Measurements from ENCODE around the gene DMXL2. TPM values are rescaled to one million over a fixed set of nuclear protein-coding genes. Genes with fewer than 3 reads are reported as not detected.
"Not testable (repeated sequence)": the region's sequence is repeated elsewhere in the genome, so short reads cannot be mapped to it uniquely, and the experiment has no call there.

Gene DMXL2, protein sequence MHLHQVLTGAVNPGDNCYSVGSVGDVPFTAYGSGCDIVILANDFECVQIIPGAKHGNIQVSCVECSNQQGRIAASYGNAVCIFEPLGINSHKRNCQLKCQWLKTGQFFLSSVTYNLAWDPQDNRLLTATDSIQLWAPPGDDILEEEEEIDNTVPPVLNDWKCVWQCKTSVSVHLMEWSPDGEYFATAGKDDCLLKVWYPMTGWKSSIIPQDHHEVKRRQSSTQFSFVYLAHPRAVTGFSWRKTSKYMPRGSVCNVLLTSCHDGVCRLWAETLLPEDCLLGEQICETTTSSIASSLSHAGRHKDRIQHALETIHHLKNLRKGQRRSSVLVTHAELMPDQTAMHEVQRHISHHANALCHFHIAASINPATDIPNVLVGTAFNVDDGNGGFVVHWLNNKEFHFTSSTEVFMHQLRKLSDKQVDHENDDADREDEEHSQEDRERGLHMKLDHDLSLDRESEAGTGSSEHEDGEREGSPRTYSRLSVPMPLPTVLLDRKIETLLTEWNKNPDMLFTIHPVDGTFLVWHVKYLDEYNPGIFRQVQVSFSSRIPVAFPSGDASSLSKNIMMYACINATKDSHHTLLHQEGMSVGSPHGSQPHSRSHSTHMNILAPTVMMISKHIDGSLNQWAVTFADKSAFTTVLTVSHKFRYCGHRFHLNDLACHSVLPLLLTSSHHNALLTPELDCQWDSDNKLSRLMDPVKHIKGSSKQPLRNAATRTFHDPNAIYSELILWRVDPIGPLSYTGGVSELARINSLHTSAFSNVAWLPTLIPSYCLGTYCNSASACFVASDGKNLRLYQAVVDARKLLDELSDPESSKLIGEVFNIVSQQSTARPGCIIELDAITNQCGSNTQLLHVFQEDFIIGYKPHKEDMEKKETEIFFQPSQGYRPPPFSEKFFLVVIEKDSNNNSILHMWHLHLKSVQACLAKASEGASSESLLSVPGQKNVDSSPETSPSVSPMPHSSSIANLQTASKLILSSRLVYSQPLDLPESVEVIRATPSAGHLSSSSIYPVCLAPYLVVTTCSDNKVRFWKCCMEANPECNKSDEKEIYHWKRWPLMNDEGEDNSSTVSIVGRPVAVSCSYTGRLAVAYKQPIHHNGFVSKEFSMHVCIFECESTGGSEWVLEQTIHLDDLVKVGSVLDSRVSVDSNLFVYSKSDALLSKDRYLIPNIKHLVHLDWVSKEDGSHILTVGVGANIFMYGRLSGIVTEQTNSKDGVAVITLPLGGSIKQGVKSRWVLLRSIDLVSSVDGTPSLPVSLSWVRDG (N-terminal part only)
- 10 to 100 TPM; 13.0 to 17.1 (median 14.8) TPM for total RNA-seq
- 9.1 TPM for polyA plus RNA-seq
- long read RNA-seq, donor 1, partial matches to known transcripts: 2 of 4 reads
- long read RNA-seq, donor 1, other reads (novel, unspliced or antisense): 1 of 4 reads
- long read RNA-seq, donor 2: 0 reads
- long read RNA-seq, donor 3, partial matches to known transcripts: 1 of 1 reads
- long read RNA-seq, donor 3, other reads (novel, unspliced or antisense): 0 of 1 reads
- long read RNA-seq, donor 4, partial matches to known transcripts: 0 of 1 reads
- long read RNA-seq, donor 4, other reads (novel, unspliced or antisense): 1 of 1 reads

DNA sequence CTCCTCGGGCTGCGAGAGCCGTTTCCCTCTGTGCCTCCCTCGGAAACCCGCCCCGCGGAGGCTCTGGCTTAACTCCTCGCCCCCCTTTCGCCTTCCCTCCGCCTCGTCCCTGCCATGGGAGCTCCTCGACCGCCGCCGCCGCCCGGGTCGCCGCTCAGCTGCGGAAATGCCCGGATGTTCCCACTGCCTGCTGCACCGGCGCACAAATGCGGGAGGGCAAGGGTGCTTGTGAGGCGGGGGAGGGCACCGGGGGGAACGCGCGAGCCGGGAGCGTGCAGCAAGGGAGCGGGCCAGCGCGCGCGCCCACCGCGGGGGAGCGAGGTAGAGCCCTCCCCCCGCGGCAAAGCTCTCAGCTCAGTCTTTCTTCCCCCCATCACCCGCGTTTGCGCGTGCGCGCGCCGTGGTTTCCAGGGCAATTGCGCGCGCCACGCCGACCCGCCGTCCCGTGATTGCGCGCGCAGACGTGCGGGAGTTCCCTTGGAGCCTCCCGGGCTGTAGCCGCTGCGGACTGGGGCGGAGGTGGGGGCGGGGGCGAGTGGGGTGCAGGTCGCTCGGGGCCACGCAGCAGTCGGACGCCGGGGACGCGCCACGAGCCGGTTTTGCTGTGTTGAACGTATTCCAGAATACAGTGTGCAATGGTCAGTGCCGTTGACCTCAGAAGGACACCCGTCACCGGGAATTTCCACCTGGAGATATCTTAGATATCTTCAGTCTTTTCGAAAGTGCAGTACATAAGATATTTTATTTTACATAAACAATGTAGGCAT, at the start of gene DMXL2:
Gene DMXL2 (minus strand): TSS at position 168 of the 767 bp plus-strand sequence. CDS start 226 bp downstream, outside the sequence.
- Histone ChIP-seq H3K27me3 (ENCODE audit: control insufficient read depth, insufficient read depth) (no peaks in the 10 kb centered on the region), H3K4me3 (ENCODE audit: low read length) (peak within 1 kb of the TSS; percentile 64), H3K27ac (ENCODE audit: low read length) (peak within 1 kb of the TSS; percentile 40), H3K9me3 (ENCODE audit: control insufficient read depth, low read length) (no peaks in the 10 kb centered on the region), H3K4me1 (ENCODE audit: control insufficient read depth, insufficient read depth, low read length) (no peaks in the 10 kb centered on the region)
- ATAC-seq (peak; percentile 92 to 94), DNase-seq (peak; percentile 88 to 95 (median 95))
- intact Hi-C loops (cut with DNase I): no loop called here
- WGBS: under 1% methylated on average over 83 of the region's 83 CpGs

DNA sequence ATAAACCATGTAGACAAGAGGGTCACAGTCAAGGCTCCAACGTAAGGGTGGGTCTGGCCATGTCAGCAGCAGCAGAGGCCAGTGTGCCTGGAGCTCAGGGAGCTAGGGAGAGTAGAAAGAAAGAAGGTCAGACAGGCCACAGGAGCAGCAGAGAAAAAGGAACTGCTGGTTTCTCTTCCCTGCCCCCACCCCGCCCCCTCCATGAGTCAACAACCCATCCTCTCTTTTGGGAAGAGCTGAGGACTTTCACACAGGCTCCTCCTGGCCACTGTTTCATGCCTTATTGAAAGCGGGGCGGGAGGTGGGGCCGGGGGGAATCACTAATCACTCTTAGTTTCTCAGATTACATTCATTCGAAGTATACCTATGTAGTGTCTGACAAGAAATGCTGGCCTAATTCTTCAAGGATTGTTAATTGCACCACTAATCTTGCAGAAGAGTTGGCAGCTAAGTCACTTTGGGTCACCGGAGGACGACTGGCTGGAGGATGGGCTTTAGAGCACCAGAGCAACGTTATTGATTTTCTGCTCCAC, 49.6 kb upstream of the DMXL2 start:
- no peak overlapping the region for H3K27ac ChIP-seq (ENCODE audit: low read length)
- 27% methylated on average over 9 of the region's 9 CpGs for WGBS
- intact Hi-C loops (cut with DNase I): no loop called here
- no peak for DNase-seq
- H3K27me3 ChIP-seq (ENCODE audit: control insufficient read depth, insufficient read depth): no peaks in the 10 kb centered on the region
- H3K4me1 ChIP-seq (ENCODE audit: control insufficient read depth, insufficient read depth, low read length): no peaks in the 10 kb centered on the region
- ATAC-seq: no peak
- no peaks in the 10 kb centered on the region for H3K9me3 ChIP-seq (ENCODE audit: control insufficient read depth, low read length)
- no peak overlapping the region for H3K4me3 ChIP-seq (ENCODE audit: low read length)

DNA sequence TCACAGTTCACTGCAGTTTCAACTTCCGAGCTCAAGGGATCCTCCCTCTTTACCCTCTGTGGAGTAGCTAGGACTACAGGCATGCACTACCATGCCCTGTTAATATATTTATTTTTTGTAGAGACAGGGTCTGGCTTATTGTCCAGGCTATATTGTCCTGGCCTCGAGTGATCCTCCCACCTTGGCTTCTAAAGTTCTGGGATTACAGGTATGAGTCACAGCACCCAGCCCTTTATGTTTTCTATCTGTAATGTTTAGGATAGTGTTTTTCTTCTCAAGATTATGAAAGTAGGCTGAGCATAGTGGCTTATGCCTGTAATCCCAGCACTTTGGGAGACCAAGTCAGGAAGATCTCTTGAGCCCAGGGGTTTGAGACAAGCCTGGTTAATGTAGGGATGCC, 46.8 kb upstream of the DMXL2 start:
- DNase-seq (no peak), ATAC-seq (no peak)
- 71% methylated on average over 2 of the region's 2 CpGs for WGBS

DNA sequence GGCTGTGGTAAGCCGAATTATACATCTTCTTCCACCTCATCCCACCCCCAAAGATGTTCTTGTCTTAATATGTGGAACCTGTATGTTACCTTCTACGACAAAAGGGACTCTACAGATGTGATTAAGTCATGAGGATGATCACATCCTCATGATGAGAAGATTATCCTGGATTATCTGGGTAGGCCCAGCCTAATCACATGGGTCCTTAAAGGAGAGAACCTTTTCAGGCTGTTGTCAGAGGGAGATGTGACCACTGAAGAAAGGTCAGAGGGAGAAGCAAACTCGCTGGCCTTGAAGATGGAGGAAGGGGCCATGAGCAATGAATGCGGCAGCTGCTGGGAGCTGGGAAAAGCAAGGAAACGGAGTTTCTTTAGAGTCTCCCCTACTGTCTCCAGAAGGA, 45.9 kb upstream of the DMXL2 start:
- no peaks in the 10 kb centered on the region for H3K4me1 ChIP-seq (ENCODE audit: control insufficient read depth, insufficient read depth, low read length)
- WGBS: 72% methylated on average over 5 of the region's 5 CpGs
- H3K4me3 ChIP-seq (ENCODE audit: low read length): no peak overlapping the region
- H3K27me3 ChIP-seq (ENCODE audit: control insufficient read depth, insufficient read depth): no peaks in the 10 kb centered on the region
- intact Hi-C loops (cut with DNase I): no loop called here
- H3K9me3 ChIP-seq (ENCODE audit: control insufficient read depth, low read length): no peaks in the 10 kb centered on the region
- ATAC-seq (no peak), DNase-seq (no peak)
- H3K27ac ChIP-seq (ENCODE audit: low read length): no peak overlapping the region

More for the DNA sequence above, 46.8 kb upstream of the DMXL2 start:
- intact Hi-C loops (cut with DNase I): no loop called here
- no peaks in the 10 kb centered on the region for H3K9me3 ChIP-seq (ENCODE audit: control insufficient read depth, low read length)
- no peak overlapping the region for H3K4me3 ChIP-seq (ENCODE audit: low read length)
- no peaks in the 10 kb centered on the region for H3K4me1 ChIP-seq (ENCODE audit: control insufficient read depth, insufficient read depth, low read length)
- H3K27me3 ChIP-seq (ENCODE audit: control insufficient read depth, insufficient read depth): no peaks in the 10 kb centered on the region
- no peak overlapping the region for H3K27ac ChIP-seq (ENCODE audit: low read length)

DNA sequence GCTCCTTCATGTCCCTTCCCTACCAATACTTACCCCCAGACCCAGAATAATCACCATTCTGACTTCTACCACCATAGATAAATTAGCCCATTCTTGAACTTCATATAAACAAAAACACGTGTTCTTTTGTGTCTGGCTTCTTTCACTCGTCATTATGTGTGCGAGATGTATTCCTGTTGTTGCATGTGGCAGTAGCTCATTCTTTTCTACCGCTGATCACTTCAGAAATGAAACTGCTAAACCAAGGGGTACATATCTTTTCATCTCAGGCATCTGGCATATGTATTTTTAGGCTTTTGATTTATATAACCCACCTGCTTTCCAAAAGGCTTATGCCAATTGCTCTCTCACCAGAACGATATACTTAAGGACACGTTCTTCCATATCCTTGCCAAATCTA, 44.9 kb upstream of the DMXL2 start:
- Histone ChIP-seq H3K4me3 (ENCODE audit: low read length) (no peak overlapping the region), H3K27ac (ENCODE audit: low read length) (no peak overlapping the region), H3K9me3 (ENCODE audit: control insufficient read depth, low read length) (no peaks in the 10 kb centered on the region), H3K27me3 (ENCODE audit: control insufficient read depth, insufficient read depth) (no peaks in the 10 kb centered on the region), H3K4me1 (ENCODE audit: control insufficient read depth, insufficient read depth, low read length) (no peaks in the 10 kb centered on the region)
- intact Hi-C loops (cut with DNase I): no loop called here
- ATAC-seq (no peak), DNase-seq (no peak)
- 52% methylated on average over 6 of the region's 6 CpGs for WGBS

DNA sequence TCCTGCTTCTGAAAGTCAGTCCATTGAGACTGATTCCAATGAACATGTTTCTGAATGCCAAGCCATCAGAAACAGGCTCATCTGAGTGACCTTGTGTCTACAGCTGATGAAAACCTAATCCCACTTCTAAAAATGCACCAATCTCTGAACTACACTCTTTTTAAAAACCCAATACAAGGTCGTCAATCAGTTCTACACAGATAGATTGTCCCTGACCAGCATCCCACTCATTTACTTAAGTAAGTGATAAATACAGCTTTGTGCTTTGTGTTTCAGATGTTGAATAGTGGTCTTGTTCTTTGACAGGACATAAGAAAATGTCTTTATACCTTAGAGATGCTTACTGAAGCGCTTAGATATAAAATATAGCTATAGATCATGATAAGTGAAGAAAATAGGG, 38.5 kb upstream of the DMXL2 start:
- Histone ChIP-seq H3K9me3 (ENCODE audit: control insufficient read depth, low read length) (no peaks in the 10 kb centered on the region), H3K27ac (ENCODE audit: low read length) (no peak overlapping the region), H3K4me3 (ENCODE audit: low read length) (no peak overlapping the region), H3K4me1 (ENCODE audit: control insufficient read depth, insufficient read depth, low read length) (no peaks in the 10 kb centered on the region), H3K27me3 (ENCODE audit: control insufficient read depth, insufficient read depth) (no peaks in the 10 kb centered on the region)
- intact Hi-C loops (cut with DNase I): loop anchor here in 1 of 4 donors (5.0 kb wide), 1 partner anchor 96 kb away; no protein-coding TSS in a partner anchor
- ATAC-seq (no peak), DNase-seq (no peak)
- 81% methylated on average over 2 of the region's 2 CpGs for WGBS

DNA sequence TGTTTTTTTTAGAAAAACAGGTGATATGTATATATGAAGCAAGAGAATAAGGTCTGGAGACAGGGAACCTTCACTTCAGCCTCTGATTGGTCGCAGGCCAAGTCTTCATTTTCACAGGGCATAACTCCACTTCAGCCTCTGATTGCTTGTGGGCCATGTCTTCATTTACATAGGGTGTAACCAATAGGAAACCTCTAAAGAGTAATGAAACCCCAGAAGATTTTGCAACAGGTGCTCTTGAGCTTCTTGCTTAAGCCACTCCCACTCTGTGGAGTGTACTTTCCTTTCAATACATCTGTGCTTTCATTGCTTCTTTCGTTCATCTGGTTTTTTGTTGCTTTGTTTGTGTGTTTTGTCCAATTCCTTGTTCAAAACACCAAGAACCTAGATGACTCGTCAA, 36.1 kb upstream of the DMXL2 start:
- Histone ChIP-seq H3K27me3 (ENCODE audit: control insufficient read depth, insufficient read depth) (no peaks in the 10 kb centered on the region), H3K27ac (ENCODE audit: low read length) (no peak overlapping the region), H3K4me3 (ENCODE audit: low read length) (no peak overlapping the region), H3K9me3 (ENCODE audit: control insufficient read depth, low read length) (no peaks in the 10 kb centered on the region), H3K4me1 (ENCODE audit: control insufficient read depth, insufficient read depth, low read length) (no peaks in the 10 kb centered on the region)
- ATAC-seq: no peak
- 86% methylated on average over 3 of the region's 3 CpGs for WGBS
- no peak for DNase-seq
- intact Hi-C loops (cut with DNase I): no loop called here

DNA sequence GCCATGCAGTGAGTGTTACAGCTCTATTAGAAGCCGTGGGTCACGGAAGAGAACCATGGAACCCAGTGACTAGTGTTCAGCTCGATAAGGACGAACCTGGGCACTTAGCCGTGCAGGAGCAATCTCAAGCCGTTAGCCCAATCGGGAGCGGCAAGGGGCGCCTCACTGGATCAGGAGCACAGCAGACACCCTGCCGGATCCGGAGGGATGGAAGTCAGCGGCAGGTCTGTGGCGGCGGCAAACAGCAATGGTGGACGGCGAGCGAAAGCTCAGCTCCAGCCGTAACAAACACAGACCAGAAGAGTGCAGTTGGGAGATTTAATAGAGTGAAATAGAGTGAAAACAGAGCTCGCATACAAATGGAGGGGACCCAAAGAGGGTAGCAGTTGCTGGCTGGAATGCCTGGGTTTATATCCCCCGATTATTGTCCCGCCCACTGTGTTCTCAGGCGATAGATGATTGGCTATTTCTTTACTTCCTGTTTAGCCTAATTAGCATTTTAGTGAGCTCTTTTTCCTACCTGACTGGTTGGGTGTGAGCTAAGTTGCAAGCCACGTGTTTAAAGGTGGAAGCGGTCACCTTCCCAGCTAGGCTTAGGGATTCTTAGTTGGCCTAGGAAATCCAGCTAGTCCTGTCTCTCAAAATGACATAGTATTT, 33.0 kb upstream of the DMXL2 start:
- H3K27ac ChIP-seq (ENCODE audit: low read length); DNase-seq; intact Hi-C loops (cut with DNase I); H3K4me3 ChIP-seq (ENCODE audit: low read length); ATAC-seq; H3K9me3 ChIP-seq (ENCODE audit: control insufficient read depth, low read length); H3K4me1 ChIP-seq (ENCODE audit: control insufficient read depth, insufficient read depth, low read length); H3K27me3 ChIP-seq (ENCODE audit: control insufficient read depth, insufficient read depth): not testable (repeated sequence)
- whole genome bisulfite sequencing: 94% methylated on average over 24 of the region's 24 CpGs

DNA sequence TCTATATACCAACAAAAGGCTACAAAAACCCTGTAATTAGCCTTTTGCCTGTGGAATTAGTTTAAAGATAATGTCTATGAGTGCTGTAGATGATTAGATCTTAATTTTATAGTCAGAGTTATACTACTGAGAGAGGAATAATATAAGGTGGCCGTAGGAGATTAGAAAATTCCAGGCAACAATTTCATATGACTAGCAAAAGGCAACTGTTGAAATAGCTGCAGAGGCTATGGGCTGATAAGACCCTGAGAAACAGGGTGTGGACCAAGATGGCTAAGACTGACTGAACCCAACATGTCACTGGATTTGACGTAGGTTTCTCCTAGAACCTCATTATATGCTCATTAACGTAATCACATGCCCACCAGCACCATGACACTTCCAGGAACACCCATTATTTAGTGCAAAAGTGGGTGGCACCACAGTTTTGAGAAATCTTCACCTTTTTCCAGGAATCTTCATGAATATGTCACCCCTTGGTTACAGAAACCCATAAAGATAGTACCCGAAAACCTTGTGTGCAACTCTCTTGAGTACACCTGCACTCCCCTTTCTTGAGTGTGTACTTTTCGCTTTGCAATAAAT, 29.6 kb upstream of the DMXL2 start:
- intact Hi-C loops (cut with DNase I): loop anchor here in 2 of 4 donors (5.0 kb wide), 1 partner anchor 125 kb away; no protein-coding TSS in a partner anchor
- H3K9me3 ChIP-seq (ENCODE audit: control insufficient read depth, low read length): no peaks in the 10 kb centered on the region
- 90% methylated on average over 5 of the region's 5 CpGs for WGBS
- no peaks in the 10 kb centered on the region for H3K4me1 ChIP-seq (ENCODE audit: control insufficient read depth, insufficient read depth, low read length)
- no peak overlapping the region for H3K27ac ChIP-seq (ENCODE audit: low read length)
- ATAC-seq (no peak), DNase-seq (no peak)
- H3K4me3 ChIP-seq (ENCODE audit: low read length): no peak overlapping the region
- H3K27me3 ChIP-seq (ENCODE audit: control insufficient read depth, insufficient read depth): no peaks in the 10 kb centered on the region
